ENCODE measurements around the gene GADD45G.

GADD45G gene

GRCh38 chr9:89649039-89649691, 44.4 kb downstream of the GADD45G start:
- CTCF ChIA-PET, result interaction anchor here (1.4 kb wide), 1 partner anchor 11 kb away, joined by 5 read pairs; no protein-coding TSS in a partner anchor
- POLR2A ChIA-PET, result no interaction called here
- TF ChIP-seq, protein P1, sequence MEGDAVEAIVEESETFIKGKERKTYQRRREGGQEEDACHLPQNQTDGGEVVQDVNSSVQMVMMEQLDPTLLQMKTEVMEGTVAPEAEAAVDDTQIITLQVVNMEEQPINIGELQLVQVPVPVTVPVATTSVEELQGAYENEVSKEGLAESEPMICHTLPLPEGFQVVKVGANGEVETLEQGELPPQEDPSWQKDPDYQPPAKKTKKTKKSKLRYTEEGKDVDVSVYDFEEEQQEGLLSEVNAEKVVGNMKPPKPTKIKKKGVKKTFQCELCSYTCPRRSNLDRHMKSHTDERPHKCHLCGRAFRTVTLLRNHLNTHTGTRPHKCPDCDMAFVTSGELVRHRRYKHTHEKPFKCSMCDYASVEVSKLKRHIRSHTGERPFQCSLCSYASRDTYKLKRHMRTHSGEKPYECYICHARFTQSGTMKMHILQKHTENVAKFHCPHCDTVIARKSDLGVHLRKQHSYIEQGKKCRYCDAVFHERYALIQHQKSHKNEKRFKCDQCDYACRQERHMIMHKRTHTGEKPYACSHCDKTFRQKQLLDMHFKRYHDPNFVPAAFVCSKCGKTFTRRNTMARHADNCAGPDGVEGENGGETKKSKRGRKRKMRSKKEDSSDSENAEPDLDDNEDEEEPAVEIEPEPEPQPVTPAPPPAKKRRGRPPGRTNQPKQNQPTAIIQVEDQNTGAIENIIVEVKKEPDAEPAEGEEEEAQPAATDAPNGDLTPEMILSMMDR (IDR thresholded peaks at IDR 0.05; ENCODE audit: control extremely low read depth, extremely low read depth, low read depth, missing control alignments), result no peak
- no peak for DNase-seq (ENCODE audit: extremely low spot score)

DNA sequence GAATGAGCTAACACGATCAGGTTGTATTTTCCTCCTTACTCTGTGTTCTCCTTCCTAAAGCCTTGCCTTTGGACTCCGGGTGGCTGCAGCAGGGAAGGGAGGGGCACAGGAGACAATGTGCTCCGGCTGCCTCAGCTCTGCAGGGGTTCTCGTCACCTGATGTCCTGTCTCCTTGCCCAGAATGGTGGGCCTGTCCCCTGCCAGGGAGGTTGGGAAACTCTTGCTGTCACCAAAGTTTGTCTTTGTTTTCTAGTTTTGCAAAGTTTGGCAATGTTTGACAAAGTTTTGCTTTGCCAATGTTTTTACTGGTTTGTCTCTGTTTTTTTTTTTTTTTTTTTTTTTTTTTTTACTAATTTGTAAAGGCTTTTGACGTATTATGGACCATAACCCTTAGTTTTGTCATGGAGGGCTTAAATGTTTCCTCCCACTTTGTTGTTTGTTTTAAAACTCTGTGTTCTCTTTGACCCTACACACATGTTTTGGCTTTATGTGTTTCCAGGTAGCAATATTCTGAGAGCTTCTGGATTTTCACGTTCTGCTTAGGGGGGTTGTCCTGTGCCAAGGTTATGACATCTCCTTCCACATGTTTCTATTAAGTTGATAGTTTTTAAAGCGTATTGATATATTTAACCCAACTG, 49.3 kb downstream of the GADD45G start:
- POLR2A ChIA-PET, result interaction anchor here (0.6 kb wide), 1 partner anchor 75 kb away, joined by 4 read pairs; no protein-coding TSS in a partner anchor
- no peak for DNase-seq (ENCODE audit: extremely low spot score)
- CTCF ChIA-PET, result no interaction called here
- TF ChIP-seq, protein P1 (IDR thresholded peaks at IDR 0.05; ENCODE audit: control extremely low read depth, extremely low read depth, low read depth, missing control alignments), result no peak

DNA sequence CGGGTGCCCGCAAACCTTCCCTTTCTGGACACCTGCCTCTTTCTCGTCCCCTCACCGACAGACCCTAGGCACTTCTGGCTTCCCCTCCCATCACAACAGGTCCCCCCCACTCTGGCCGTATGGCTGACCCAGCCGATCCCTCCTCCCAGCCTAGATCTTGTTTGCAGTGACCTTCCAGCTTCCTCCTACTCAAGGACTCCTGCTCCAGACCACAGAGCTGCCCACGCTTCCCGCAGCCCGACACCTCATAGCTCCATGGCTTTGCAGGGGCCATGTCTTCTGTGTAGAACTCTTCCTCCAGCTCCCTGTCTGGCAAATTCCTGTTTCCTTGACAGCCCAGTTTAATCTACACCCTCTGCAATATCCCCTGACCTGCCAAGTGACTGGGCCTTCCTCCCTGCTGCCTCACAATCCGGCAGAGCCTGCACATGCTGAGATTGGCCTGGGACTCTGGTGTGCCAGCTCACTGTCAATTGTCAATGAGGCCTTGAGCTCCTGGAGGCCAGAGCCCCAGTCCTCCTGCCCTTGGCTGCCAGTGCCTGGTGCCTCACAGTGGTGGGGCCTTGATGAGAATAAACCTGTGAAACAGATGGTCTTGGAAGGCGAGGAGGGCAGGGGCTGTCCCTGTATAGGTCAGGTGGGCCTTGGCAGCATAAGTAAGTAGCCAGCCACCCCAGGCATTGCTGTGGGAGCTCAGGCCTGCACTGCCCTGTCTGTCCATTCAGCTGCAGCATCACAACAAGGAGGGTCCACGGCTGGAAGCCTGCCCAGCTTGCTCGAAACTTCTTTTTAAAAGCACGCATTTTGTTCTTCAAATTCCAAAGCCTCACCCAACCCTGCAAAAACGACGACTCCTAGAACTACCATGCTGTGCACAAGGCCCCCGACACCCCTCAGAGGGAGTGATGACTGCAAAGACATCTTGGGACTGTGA, 50.5 kb downstream of the GADD45G start:
- ChIA-PET POLR2A (no interaction called here), CTCF (interaction anchor here (1.0 to 1.3 kb wide), 2 partner anchors 11 to 52 kb away, joined by 3 to 5 read pairs; no protein-coding TSS in a partner anchor)
- TF ChIP-seq, protein P1 (IDR thresholded peaks at IDR 0.05; ENCODE audit: control extremely low read depth, extremely low read depth, low read depth, missing control alignments), result no peak
- no peak for DNase-seq (ENCODE audit: extremely low spot score)
